ENCODE measurements around the gene LRFN2. TPM values are rescaled to one million over a fixed set of nuclear protein-coding genes. Genes with fewer than 3 reads are reported as not detected.

Gene LRFN2
- polyA plus RNA-seq, 1 donor from 2014 or later, result 14.8 TPM

DNA sequence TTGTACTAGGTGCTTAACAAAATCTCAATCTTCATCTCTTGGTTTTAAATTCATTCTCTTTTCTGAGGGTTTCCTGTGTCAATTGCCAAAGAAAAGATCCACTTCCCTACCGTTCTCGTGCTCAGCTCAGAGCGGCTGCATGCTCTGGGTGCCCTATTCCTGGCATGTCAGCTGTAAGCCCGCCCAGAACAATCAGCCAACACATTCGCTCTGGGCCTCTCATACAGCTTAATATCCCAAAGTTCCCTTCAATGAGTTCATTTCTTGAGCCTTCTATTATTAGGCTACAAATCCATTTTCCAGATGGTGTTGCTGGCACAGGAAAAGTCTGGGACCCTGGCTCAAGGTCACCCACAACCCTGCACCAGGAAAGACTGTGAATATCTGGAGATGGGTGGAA, 24.3 kb upstream of the LRFN2 start:
- TF ChIP-seq RAD21 (conservative IDR thresholded peaks at IDR 0.05) (no peak), EZH2 (IDR thresholded peaks at IDR 0.05; ENCODE audit: borderline replicate concordance, insufficient read depth, low read length, poor library complexity, severe bottlenecking) (no peak), POLR2AphosphoS5 (IDR thresholded peaks at IDR 0.05) (no peak), SMC3 (conservative IDR thresholded peaks at IDR 0.05; ENCODE audit: poor library complexity) (no peak)
- TF ChIP-seq, protein P1, sequence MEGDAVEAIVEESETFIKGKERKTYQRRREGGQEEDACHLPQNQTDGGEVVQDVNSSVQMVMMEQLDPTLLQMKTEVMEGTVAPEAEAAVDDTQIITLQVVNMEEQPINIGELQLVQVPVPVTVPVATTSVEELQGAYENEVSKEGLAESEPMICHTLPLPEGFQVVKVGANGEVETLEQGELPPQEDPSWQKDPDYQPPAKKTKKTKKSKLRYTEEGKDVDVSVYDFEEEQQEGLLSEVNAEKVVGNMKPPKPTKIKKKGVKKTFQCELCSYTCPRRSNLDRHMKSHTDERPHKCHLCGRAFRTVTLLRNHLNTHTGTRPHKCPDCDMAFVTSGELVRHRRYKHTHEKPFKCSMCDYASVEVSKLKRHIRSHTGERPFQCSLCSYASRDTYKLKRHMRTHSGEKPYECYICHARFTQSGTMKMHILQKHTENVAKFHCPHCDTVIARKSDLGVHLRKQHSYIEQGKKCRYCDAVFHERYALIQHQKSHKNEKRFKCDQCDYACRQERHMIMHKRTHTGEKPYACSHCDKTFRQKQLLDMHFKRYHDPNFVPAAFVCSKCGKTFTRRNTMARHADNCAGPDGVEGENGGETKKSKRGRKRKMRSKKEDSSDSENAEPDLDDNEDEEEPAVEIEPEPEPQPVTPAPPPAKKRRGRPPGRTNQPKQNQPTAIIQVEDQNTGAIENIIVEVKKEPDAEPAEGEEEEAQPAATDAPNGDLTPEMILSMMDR (IDR thresholded peaks at IDR 0.05; ENCODE audit: poor library complexity, severe bottlenecking), result no peak
- no peak overlapping the region for H2AFZ ChIP-seq (ENCODE audit: low read depth, low read length)
- H3K4me2 ChIP-seq (ENCODE audit: low read length), result no peak overlapping the region
- no peak overlapping the region for H3K9ac ChIP-seq (ENCODE audit: low read length)
- no peaks in the 10 kb centered on the region for H3K27me3 ChIP-seq (ENCODE audit: insufficient read depth, low read depth, low read length)
- no peaks in the 10 kb centered on the region for H3K79me2 ChIP-seq (replicated peaks; ENCODE audit: insufficient read depth, low read length)
- H4K20me1 ChIP-seq (ENCODE audit: insufficient read depth), result no peaks in the 10 kb centered on the region
- H3K27ac ChIP-seq (ENCODE audit: low read length), result no peak overlapping the region
- no peaks in the 10 kb centered on the region for H3K9me3 ChIP-seq (ENCODE audit: low read length)
- H3K36me3 ChIP-seq (ENCODE audit: insufficient read depth, low read length), result no peaks in the 10 kb centered on the region
- H3F3A ChIP-seq (ENCODE audit: insufficient read depth, low read length, poor library complexity, severe bottlenecking), result no peaks in the 10 kb centered on the region
- no peaks in the 10 kb centered on the region for H3K9me2 ChIP-seq (ENCODE audit: insufficient read depth, low read length)
- H3K4me3 ChIP-seq (ENCODE audit: low read length), result no peak overlapping the region

DNA sequence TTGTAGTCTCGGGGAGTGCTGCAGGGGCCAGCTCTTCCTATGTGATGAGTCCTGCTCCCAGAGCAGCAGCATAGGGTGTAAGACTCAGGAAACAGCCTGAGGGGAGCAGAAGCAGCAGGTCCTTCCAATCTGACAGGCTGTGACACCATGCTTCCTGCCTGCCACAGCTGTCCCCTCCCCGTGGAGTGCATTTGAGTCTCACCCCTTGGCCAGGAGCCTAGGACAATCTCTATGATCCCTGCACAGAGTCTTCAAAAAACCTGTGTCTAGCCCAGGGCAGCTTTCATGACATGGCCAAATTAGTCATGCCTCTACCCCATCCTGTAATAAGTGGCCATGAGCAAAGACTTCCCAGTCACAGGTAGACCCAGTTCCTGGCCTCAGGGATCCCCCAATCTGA, 23.1 kb upstream of the LRFN2 start:
- Histone ChIP-seq H4K20me1 (ENCODE audit: insufficient read depth) (no peaks in the 10 kb centered on the region), H3K9me2 (ENCODE audit: insufficient read depth, low read length) (no peaks in the 10 kb centered on the region), H3K36me3 (ENCODE audit: insufficient read depth, low read length) (no peaks in the 10 kb centered on the region), H3K9me3 (ENCODE audit: low read length) (no peaks in the 10 kb centered on the region), H2AFZ (ENCODE audit: low read depth, low read length) (no peak overlapping the region), H3K27ac (ENCODE audit: low read length) (no peak overlapping the region), H3K4me2 (ENCODE audit: low read length) (no peak overlapping the region), H3F3A (ENCODE audit: insufficient read depth, low read length, poor library complexity, severe bottlenecking) (no peaks in the 10 kb centered on the region), H3K79me2 (replicated peaks; ENCODE audit: insufficient read depth, low read length) (no peaks in the 10 kb centered on the region), H3K9ac (ENCODE audit: low read length) (no peak overlapping the region), H3K4me3 (ENCODE audit: low read length) (no peak overlapping the region), H3K27me3 (ENCODE audit: insufficient read depth, low read depth, low read length) (no peaks in the 10 kb centered on the region)
- no peak for TF ChIP-seq EZH2 (IDR thresholded peaks at IDR 0.05; ENCODE audit: borderline replicate concordance, insufficient read depth, low read length, poor library complexity, severe bottlenecking)
- no peak for TF ChIP-seq EP300 (conservative IDR thresholded peaks at IDR 0.05; ENCODE audit: poor library complexity, severe bottlenecking)
- TF ChIP-seq, protein P2, sequence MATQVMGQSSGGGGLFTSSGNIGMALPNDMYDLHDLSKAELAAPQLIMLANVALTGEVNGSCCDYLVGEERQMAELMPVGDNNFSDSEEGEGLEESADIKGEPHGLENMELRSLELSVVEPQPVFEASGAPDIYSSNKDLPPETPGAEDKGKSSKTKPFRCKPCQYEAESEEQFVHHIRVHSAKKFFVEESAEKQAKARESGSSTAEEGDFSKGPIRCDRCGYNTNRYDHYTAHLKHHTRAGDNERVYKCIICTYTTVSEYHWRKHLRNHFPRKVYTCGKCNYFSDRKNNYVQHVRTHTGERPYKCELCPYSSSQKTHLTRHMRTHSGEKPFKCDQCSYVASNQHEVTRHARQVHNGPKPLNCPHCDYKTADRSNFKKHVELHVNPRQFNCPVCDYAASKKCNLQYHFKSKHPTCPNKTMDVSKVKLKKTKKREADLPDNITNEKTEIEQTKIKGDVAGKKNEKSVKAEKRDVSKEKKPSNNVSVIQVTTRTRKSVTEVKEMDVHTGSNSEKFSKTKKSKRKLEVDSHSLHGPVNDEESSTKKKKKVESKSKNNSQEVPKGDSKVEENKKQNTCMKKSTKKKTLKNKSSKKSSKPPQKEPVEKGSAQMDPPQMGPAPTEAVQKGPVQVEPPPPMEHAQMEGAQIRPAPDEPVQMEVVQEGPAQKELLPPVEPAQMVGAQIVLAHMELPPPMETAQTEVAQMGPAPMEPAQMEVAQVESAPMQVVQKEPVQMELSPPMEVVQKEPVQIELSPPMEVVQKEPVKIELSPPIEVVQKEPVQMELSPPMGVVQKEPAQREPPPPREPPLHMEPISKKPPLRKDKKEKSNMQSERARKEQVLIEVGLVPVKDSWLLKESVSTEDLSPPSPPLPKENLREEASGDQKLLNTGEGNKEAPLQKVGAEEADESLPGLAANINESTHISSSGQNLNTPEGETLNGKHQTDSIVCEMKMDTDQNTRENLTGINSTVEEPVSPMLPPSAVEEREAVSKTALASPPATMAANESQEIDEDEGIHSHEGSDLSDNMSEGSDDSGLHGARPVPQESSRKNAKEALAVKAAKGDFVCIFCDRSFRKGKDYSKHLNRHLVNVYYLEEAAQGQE (IDR thresholded peaks at IDR 0.05; ENCODE audit: borderline replicate concordance), result no peak
- TF ChIP-seq POLR2AphosphoS5 (IDR thresholded peaks at IDR 0.05), result no peak
- no peak for TF ChIP-seq TAF1 (IDR thresholded peaks at IDR 0.05; ENCODE audit: low read depth)
- TF ChIP-seq RAD21 (conservative IDR thresholded peaks at IDR 0.05), result no peak

DNA sequence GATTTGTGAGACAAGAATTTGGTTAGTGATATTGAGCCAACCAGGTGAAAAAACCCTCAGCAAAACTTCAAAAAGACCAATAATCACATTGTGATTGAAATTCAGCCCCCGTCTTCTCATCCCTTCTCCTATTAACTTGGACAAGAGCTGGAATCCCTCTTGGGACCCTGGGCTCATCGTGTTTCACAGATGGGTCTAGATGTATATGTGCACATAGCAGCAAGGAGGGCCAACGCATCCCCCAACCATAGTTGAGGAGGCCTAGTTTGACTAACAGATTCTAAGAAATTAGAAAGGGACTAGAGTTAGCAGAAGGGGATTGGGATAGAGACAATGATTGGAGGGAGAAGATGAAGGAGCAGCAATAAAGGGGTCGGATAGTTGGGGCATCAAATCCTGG, 19.8 kb upstream of the LRFN2 start:
- no peak overlapping the region for H3K27ac ChIP-seq (ENCODE audit: low read length)
- no peak overlapping the region for H2AFZ ChIP-seq (ENCODE audit: low read depth, low read length)
- H3K4me2 ChIP-seq (ENCODE audit: low read length), result no peak overlapping the region
- H3K79me2 ChIP-seq (replicated peaks; ENCODE audit: insufficient read depth, low read length), result no peaks in the 10 kb centered on the region
- H3K4me3 ChIP-seq (ENCODE audit: low read length), result no peak overlapping the region
- TF ChIP-seq, protein P1 (IDR thresholded peaks at IDR 0.05; ENCODE audit: poor library complexity, severe bottlenecking), result no peak
- no peak for TF ChIP-seq EP300 (conservative IDR thresholded peaks at IDR 0.05; ENCODE audit: poor library complexity, severe bottlenecking)
- TF ChIP-seq RAD21 (conservative IDR thresholded peaks at IDR 0.05), result no peak
- TF ChIP-seq POLR2AphosphoS5 (IDR thresholded peaks at IDR 0.05), result no peak
- TF ChIP-seq, protein P2 (IDR thresholded peaks at IDR 0.05; ENCODE audit: borderline replicate concordance), result no peak
- TF ChIP-seq EZH2 (IDR thresholded peaks at IDR 0.05; ENCODE audit: borderline replicate concordance, insufficient read depth, low read length, poor library complexity, severe bottlenecking), result no peak
- no peak for TF ChIP-seq SMC3 (conservative IDR thresholded peaks at IDR 0.05; ENCODE audit: poor library complexity)
- no peak for TF ChIP-seq TAF1 (IDR thresholded peaks at IDR 0.05; ENCODE audit: low read depth)
- no peak for TF ChIP-seq MXI1 (conservative IDR thresholded peaks at IDR 0.05; ENCODE audit: poor library complexity, severe bottlenecking)
- no peak overlapping the region for H3K9ac ChIP-seq (ENCODE audit: low read length)
- no peaks in the 10 kb centered on the region for H3K9me3 ChIP-seq (ENCODE audit: low read length)
- H3K9me2 ChIP-seq (ENCODE audit: insufficient read depth, low read length), result no peaks in the 10 kb centered on the region
- H3K27me3 ChIP-seq (ENCODE audit: insufficient read depth, low read depth, low read length), result no peaks in the 10 kb centered on the region
- H3F3A ChIP-seq (ENCODE audit: insufficient read depth, low read length, poor library complexity, severe bottlenecking), result no peaks in the 10 kb centered on the region
- H4K20me1 ChIP-seq (ENCODE audit: insufficient read depth), result no peaks in the 10 kb centered on the region
- H3K36me3 ChIP-seq (ENCODE audit: insufficient read depth, low read length), result no peaks in the 10 kb centered on the region

All from neural cell (in vitro differentiated cells).